ENCODE results near the gene KLF6. TPM values are rescaled to one million over a fixed set of nuclear protein-coding genes. Genes with fewer than 3 reads are reported as not detected.
A peak's percentile ranks its signal among the peaks of the same experiment; 100 is the strongest.

KLF6 gene
- total and polyA plus RNA-seq, 2 of the 4 experiments (the other 2 are of a cell fraction): 69.0 to 123 TPM

DNA sequence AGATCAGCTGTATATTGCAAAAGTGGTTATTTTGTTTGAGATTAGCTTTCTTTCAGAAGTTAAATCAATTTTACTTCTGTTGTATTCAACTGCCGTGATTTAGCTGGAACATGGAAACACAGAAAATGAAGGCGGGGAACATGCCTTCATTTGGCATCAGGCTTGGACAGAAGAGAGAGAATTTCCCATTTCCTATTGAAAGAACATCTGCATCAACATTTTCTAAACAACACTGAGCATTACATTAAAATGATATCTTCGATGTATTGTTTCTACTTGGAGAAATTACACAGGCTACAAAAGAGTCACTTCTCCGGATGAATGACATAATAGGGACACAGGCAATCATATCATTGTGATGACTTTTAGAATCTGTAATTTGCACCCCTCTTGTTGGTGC lies 46.6 kb upstream of the KLF6 start:
- Histone ChIP-seq H2BK15ac (ENCODE audit: low read depth, low read length) (no peak overlapping the region), H3K27me3 (ENCODE audit: control insufficient read depth, insufficient read depth, low read length) (no peaks in the 10 kb centered on the region), H3K4me2 (ENCODE audit: low read depth, low read length) (no peak overlapping the region), H2BK20ac (ENCODE audit: low read depth, low read length) (no peak overlapping the region), H3K4ac (ENCODE audit: low read depth, low read length) (no peak overlapping the region), H3K14ac (replicated peaks; ENCODE audit: low read depth, low read length) (no peak overlapping the region), H2AFZ (replicated peaks; ENCODE audit: low read length, poor library complexity) (no peak overlapping the region), H3K4me1 (ENCODE audit: control insufficient read depth, insufficient read depth, low read length) (peaks cover 19% of the 10 kb centered on the region), H4K91ac (ENCODE audit: insufficient read depth, low read depth, low read length) (no peak overlapping the region), H4K20me1 (ENCODE audit: insufficient read depth, low read length) (no peaks in the 10 kb centered on the region), H4K8ac (ENCODE audit: low read depth in 2 of 2, low read length in 2 of 2) (no peak overlapping the region; a peak in 1 of 4 replicates), H3K4me3 (ENCODE audit: insufficient read depth, low read depth, low read length) (no peak overlapping the region), H2AK5ac (ENCODE audit: low read depth, low read length) (no peak overlapping the region; the same call in 1 of the 2 replicates), H3K18ac (ENCODE audit: low read depth, low read length) (peak overlapping the region; percentile 32; the same call in 1 of the 2 replicates), H3K9me3 (ENCODE audit: control insufficient read depth, insufficient read depth, low read length) (no peaks in the 10 kb centered on the region), H3K79me1 (ENCODE audit: low read depth in 1 of 2, low read length in 2 of 2) (peaks cover 2 to 25% of the 10 kb centered on the region in 2 experiments; a peak in 2 of 4 replicates), H3K23ac (ENCODE audit: low read depth, low read length) (no peak overlapping the region), H3K27ac (ENCODE audit: insufficient read depth, low read length) (no peak overlapping the region), H2BK5ac (ENCODE audit: low read depth, low read length, poor library complexity, severe bottlenecking) (no peak overlapping the region), H2BK120ac (ENCODE audit: low read depth, low read length) (0 out of 2 replicates have a peak overlapping the region, but pooled peaks have one; percentile 4), H3K9ac (ENCODE audit: low read depth, low read length) (no peak overlapping the region), H4K5ac (ENCODE audit: low read depth, low read length) (no peak overlapping the region), H2AK9ac (replicated peaks; ENCODE audit: low read depth, low read length, poor library complexity) (no peak overlapping the region), H3K36me3 (ENCODE audit: control insufficient read depth, insufficient read depth, low read length) (no peaks in the 10 kb centered on the region), H3K56ac (ENCODE audit: extremely low read depth, insufficient read depth, low read length) (no peak overlapping the region), H3K9me1 (ENCODE audit: insufficient read depth, low read length) (peaks cover 20% of the 10 kb centered on the region)
- no TSS peak for BruUV-seq (replicated peaks)
- ChIA-PET POLR2A (ENCODE audit: unreplicated experiment) (interaction anchor here (1.0 to 1.2 kb wide), 5 partner anchors 46 to 75 kb away, joined by 3 to 5 read pairs (median 4); partner anchors contain the start of gene KLF6), CTCF (no interaction called here)
- no peak for TF ChIP-seq BHLHE40 (IDR thresholded peaks at IDR 0.05; ENCODE audit: low read depth, low read length)
- TF ChIP-seq, protein P1, sequence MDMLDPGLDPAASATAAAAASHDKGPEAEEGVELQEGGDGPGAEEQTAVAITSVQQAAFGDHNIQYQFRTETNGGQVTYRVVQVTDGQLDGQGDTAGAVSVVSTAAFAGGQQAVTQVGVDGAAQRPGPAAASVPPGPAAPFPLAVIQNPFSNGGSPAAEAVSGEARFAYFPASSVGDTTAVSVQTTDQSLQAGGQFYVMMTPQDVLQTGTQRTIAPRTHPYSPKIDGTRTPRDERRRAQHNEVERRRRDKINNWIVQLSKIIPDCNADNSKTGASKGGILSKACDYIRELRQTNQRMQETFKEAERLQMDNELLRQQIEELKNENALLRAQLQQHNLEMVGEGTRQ (IDR thresholded peaks at IDR 0.05; ENCODE audit: low read depth, low read length): no peak
- TF ChIP-seq NFE2L2 (IDR thresholded peaks at IDR 0.05; ENCODE audit: low read depth, low read length): no peak
- no peak for TF ChIP-seq CEBPB (IDR thresholded peaks at IDR 0.05; ENCODE audit: low read depth, low read length)
- no peak for TF ChIP-seq POLR2A (IDR thresholded peaks at IDR 0.05; ENCODE audit: low read depth, low read length)
- no peak for TF ChIP-seq RCOR1 (IDR thresholded peaks at IDR 0.05; ENCODE audit: insufficient replicate concordance, low read length)
- TF ChIP-seq MAZ (IDR thresholded peaks at IDR 0.05; ENCODE audit: borderline replicate concordance, low read depth, low read length): no peak
- no peak for TF ChIP-seq SMC3 (IDR thresholded peaks at IDR 0.05; ENCODE audit: low read depth, low read length)
- no peak for TF ChIP-seq RFX5 (IDR thresholded peaks at IDR 0.05; ENCODE audit: low read depth, low read length)
- no peak for TF ChIP-seq CHD1 (IDR thresholded peaks at IDR 0.05; ENCODE audit: low read depth, low read length)
- TF ChIP-seq, protein P2, sequence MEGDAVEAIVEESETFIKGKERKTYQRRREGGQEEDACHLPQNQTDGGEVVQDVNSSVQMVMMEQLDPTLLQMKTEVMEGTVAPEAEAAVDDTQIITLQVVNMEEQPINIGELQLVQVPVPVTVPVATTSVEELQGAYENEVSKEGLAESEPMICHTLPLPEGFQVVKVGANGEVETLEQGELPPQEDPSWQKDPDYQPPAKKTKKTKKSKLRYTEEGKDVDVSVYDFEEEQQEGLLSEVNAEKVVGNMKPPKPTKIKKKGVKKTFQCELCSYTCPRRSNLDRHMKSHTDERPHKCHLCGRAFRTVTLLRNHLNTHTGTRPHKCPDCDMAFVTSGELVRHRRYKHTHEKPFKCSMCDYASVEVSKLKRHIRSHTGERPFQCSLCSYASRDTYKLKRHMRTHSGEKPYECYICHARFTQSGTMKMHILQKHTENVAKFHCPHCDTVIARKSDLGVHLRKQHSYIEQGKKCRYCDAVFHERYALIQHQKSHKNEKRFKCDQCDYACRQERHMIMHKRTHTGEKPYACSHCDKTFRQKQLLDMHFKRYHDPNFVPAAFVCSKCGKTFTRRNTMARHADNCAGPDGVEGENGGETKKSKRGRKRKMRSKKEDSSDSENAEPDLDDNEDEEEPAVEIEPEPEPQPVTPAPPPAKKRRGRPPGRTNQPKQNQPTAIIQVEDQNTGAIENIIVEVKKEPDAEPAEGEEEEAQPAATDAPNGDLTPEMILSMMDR (conservative IDR thresholded peaks at IDR 0.05; ENCODE audit: low read depth, low read length): no peak
- no peak for TF ChIP-seq FOS (IDR thresholded peaks at IDR 0.05; ENCODE audit: low read depth, low read length)
- TF ChIP-seq, protein P3, sequence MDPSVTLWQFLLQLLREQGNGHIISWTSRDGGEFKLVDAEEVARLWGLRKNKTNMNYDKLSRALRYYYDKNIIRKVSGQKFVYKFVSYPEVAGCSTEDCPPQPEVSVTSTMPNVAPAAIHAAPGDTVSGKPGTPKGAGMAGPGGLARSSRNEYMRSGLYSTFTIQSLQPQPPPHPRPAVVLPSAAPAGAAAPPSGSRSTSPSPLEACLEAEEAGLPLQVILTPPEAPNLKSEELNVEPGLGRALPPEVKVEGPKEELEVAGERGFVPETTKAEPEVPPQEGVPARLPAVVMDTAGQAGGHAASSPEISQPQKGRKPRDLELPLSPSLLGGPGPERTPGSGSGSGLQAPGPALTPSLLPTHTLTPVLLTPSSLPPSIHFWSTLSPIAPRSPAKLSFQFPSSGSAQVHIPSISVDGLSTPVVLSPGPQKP (IDR thresholded peaks at IDR 0.05; ENCODE audit: borderline replicate concordance, low read depth, low read length): no peak
- intact Hi-C loops (cut with micrococcal nuclease) (no loop called here), dilution Hi-C loops (cut with HindIII; ENCODE audit: low sequenced_read_pairs, unreplicated experiment) (no loop called here), in situ Hi-C loops (cut with MboI; ENCODE audit: low sequenced_read_pairs) (no loop called here)
- no peak for DNase-seq
- ATAC-seq (ENCODE audit: low read depth): no peak
- no CpG with 5 or more reads among the region's 4 CpGs for WGBS, 2 experiments (ENCODE audit: extremely low coverage in 2 of 2, insufficient read length in 1 of 2)
